ENCODE results near the gene ADARB2.

Gene ADARB2

DNA sequence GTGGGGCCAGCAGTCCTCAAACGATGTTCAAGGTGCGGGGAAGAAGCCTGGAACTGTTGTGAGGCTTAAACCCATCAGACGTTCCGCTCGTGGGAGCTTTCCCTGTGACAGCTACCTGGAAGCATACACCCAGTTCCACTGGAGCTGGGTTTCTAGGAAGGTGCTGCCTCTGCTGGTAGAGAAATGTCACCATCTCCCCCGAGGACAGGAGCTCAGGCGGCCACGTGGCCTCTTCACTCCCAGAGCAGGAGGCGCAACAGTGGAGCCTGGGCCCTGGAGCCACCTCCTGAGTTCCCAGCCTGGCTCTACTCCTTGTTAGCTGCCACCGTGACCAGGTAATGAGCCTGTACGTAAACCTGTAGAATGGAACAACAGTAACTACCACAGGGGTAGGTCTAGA lies 156.1 kb downstream of the ADARB2 start:
- DNase-seq = no peak

DNA sequence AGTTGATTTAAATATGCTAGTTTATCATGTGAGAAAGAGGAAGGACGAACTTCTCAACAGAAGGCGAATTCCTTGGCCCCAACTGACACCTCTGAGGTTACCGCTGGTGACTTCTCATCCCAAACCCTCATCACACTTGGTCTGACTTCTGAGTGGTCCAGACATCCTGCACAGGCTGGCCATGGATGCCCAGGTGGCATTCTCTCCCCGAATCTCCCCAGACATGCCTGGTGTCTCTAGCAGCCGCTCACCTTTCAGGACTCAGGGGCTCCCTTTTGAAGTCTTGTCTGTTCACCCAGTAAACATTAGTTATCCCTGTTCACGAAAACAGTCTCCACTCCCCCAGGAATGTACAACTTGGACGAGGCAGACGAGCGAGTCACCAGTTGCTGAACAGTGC lies 157.7 kb downstream of the ADARB2 start:
- DNase-seq = no peak

DNA sequence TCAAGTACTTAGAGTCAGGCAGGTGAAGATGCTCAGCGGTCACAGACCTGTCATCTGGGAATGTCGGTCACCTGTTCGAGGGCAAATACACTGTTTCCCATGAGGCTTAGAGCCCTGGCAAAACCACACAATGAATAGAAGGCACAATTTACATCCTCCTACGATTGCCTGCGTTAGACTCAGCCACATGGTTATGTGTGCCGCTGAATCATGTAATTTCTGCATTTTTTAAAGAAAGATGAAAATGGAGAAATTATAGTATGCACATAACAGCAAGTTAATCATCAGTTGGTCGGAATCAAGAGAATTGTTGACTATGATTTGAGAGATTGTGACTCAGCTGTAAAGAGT lies 158.2 kb downstream of the ADARB2 start:
- DNase-seq = no peak

DNA sequence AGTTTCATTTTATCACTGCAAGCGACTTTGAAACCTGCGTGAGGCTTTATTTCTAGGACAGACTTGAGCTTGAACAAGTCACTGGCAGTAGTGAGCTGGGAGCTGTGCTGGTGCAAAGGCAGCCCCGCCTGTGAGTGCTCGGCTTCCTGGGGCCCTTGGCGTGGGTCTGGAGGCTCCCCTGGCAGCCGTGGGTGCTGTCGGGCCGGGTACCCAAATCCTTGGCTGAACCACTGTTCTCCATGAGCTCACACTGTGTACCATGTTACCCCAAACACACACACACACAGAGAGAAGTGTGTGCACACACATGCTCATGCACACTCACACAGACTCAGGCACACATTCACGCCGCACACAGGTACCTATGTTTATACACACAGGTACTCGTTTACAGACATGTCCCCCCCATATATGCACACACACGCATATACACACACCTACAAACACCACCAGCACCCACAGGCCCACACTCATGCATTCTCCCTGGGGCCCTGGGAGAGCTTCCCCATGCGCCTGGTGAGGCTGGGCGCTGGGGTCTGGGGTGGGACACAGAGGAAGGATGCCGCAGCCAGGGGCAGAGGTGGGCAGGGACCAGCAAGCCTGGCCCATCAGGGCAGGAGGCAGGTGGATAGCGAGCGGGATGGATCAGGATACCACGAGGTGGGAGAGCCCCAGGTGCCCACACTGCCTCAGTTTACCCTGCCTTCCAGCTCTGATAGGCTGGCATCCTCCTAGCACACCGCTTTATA lies 158.8 kb downstream of the ADARB2 start:
- no peak for DNase-seq

DNA sequence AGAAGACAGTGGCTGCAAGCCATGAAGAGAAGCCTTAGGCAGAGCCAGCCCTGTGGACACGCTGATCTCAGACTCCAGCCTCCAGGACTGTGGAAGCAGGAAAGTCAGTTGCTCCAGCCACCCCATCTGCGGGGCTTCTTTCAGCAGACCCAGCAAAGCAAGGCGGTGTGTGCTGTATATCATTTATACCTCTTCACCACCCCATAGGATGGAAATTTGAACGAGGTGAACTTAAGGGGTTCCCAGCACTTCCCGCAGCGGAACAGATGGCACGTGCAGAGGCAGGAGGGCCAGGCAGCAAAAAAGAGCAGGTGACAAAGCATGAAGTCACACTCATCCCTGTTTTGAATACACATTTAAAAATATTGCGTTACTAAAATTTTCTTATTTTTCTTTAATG lies 159.4 kb downstream of the ADARB2 start:
- DNase-seq = no peak

DNA sequence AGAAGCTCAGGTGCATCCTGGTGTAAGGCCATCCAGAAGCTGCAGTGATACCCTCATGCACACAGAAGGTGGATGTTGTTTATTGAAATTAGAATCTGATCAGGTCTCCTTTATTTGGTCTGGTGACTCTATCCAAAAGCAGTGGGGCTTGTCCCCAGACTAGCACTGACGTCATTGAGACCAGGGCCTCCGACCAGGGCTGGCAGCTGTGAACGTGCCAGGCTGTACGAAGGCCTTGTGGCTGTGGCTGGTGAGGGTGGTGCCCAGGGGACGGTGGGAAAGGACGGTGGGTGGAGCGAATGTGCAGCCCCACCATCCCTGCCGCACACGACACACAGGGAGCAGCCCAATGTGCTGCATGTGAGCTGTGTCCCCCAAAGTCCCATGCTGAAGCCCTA lies 160.0 kb downstream of the ADARB2 start:
- DNase-seq = no peak

DNA sequence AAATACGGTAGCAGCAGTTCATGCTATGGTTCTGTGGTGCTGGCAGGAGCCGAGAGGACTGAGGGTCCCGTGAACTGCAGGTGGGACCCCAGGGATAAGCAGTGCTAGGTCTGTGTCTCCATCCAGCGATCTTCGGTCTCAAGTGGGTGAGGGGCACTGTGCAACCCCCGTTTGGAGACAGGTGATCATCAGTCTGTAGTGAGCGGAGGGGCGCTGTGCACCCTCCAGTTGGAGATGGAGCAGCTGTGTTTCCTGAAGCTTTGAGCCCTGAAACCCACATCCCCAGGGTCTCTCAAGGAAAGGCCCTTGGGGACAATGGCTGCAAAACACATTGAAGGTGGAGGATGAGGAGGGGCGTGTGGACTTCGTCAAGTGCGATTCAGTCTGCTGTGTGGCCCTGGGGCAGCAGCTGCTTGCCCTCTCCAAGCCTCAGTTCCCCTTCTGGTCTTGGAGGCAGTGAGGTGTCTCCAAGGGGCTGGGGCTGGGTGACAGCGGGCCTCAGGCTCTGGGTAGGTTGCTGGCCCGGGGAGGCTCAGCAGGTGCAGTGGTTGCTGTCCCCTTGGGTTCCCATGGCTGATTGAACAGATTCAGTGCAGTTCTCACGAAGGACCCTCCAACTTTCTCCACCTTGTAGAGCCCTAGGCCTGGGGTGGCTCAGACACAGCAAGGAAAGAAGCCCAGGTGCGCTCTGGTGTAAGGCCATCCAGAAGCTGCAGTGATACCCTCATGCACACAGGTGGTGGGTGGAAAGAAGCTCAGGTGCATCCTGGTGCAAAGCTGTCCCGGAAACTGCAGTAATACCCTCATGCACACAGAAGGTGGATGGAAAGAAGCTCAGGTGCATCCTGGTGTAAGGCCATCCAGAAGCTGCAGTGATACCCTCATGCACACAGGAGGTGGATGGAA lies 160.6 kb downstream of the ADARB2 start:
- DNase-seq = no peak

DNA sequence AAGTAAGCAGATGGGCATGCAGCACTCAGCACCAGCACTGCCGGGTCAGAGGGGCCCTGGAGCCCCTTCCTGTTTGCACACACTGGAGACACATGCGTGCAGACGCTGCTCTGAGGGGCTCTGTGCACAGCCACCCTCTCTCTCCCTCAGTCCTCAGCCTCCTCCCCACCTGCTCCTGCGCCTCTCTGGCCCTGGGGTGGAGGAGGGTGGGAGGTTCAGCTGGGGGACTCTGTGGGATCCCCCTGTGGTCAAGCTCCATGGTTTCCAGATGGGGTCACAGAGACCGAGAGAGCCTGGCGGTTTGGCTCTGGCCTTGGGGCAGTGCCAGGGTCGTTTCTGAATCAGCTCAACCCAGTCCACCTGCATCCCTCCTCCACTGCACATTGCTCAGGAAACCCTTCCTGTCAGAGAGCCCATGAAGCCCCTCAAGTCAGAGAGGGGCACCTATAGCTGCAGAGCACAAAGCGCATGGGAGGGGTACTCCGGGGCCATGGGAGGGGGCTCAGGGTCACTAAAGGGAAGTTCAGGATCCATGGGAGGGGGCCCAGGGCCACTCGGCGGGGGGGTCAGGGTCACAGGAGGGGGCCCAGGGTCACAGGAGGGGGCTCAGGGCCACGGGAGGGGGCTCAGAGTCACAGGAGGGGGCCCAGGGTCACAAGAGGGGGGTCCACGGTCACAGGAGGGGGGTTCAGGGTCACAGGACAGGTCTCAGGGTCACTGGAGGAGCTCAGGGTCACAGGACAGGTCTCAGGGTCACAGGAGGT lies 161.7 kb downstream of the ADARB2 start:
- no peak for DNase-seq

DNA sequence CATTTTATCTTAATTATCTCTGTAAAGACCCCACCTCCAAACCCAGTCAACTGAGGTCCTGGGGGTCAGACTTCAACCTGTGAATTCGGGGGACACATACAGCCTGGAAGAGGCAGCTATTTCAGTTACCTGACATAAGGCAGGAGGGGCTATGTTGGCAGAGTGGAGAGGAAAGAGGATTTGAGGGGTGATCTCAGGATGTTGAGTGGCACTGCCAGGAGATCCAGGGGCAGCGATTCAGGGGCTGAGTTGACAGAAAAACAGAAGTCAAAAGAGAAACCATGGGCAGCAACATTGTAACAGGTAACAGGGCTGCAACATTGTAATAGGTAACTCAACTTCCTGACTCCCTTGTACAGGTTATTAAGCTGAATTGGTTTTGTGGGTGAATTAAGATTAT lies 162.6 kb downstream of the ADARB2 start:
- DNase-seq = no peak

DNA sequence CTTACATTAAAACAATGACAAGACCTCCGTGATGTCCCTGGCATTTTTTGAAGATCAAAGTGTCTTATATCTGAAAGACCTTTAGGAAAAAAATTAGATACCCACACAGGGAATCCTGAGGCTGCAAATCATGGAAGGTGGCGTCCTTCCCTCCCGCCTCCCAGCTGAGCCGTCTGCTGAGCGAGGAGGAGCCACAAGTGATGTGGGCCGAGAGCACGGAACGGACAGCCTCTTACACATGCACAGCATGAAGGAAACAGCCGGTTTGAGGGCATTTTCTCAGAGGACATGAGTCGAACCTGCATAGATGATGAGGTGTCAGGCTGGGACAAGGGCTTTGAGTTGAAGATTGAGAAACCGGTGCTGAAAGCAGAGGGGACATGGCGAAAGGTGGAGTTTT lies 163.3 kb downstream of the ADARB2 start:
- DNase-seq = no peak

DNA sequence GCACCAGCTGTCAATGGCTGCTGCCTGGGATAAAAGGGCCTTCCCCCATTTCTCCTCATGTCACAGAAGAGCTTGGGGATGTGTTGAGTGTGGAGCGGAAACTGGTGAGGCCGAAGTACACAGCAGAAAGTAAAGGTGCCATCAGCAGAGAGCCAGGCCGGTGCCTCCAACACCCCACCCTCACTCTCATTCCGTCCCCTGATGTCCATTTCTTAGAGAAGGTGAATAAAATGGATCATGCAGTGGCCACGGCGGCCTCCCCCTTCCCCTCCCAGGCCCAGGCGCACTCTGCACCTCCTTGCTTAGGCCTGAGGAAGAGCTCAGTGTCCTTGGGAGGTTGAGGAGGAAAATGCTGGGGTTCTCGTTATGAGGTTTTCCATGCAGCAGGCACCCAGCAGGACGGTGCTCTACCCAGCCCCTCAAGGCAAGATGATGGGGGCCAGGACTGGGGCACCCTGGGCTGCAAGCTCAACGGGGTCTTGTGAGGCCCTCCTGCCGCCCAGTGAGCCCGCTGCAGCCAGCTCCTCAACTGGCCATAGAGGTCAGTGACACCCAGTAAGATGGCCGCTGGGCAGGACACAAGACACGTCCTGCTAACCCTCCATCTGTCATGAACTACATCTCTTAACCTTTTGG lies 163.9 kb downstream of the ADARB2 start:
- no peak for DNase-seq

DNA sequence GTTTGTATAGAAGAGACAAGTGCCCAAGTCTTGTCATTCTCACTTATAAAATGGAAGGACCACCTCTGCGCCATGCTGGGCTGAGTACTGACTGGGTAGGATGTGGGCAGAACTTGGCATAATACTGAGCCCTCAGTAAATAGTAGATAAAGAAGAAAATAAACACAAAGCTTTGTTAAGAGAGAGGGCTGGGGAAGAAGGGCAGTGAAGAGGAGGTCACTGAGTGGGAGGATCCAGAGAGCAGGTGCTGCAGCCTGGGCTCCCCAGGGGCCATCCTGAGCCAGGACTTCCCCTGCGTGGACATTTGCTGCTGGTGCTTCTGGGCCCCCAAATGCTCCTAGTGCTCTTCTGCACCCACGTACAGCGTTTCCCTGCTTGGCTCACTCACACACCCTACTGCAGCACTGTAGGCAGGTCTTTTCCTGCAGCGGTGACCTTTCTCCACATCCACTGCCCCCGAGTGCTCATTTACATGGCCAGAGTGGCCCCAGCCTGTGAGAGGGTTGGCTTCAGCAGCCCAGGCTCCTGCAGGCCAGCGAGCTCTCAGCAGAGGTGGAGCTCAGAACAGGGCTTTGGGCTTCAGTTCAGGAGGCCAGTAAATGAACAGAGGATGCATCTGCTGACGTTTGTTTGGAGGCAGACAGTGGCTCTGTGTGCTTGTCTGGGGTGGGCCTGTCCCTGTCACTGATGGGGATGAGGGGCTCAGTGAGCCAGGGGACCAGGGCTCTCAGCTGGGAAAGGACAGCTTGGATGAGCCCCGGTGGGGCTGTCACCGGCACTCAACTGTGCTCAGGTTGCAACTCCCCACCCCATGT lies 164.6 kb downstream of the ADARB2 start:
- DNase-seq = no peak

DNA sequence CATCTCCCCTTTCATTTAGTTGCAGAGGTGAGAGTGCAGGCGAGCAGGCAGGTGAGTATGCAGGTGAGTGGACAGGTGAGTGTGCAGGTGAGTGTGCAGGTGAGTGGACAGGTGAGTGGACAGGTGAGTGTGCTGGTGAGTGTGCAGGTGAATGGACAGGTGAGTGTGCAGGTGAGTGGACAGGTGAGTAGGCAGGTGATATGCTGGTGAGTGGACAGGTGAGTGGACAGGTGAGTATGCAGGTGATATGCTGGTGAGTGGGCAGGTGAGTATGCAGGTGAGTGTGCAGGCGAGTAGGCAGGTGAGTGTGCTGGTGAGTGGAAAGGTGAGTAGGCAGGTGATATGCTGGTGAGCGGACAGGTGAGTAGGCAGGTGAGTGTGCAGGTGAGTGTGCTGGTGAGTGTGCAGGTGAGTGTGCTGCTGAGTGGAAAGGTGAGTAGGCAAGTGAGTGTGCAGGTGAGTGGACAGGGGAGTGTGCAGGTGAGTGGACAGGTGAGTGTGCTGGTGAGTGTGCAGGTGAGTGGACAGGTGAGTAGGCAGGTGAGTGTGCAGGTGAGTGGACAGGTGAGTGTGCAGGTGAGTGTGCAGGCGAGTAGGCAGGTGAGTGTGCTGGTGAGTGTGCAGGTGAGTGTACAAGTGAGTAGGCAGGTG lies 165.6 kb downstream of the ADARB2 start:
- no peak for DNase-seq

DNA sequence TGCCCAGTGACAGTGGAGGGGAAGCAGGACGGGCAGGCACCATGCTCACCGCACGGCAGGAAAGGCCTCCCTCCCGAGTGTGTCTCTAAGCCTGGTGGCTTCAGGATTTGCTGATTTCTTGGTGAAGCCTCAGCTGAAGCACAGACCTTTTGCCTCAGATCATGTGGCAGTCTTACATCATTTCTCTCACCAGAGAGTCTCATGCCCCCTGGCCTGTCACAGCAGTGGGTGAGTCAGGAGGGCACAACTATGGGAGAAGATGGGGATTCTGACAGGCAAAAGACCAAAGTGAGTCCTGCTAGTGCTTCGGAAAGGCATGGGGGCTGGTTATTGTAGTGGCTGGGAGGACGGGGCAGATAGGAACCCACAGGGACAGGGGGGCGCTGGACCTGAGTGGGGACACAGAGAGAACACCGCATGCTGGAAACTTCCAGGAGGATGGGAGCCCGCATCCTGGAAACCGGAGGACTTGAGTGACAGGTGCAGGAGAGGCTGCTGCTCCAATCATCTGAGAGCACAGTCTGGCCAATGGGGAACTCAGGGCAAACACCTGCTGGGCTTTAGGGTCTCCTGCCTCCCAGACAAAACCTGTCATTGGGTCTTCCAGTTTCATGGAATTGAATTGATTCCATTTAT lies 166.8 kb downstream of the ADARB2 start:
- no peak for DNase-seq

DNA sequence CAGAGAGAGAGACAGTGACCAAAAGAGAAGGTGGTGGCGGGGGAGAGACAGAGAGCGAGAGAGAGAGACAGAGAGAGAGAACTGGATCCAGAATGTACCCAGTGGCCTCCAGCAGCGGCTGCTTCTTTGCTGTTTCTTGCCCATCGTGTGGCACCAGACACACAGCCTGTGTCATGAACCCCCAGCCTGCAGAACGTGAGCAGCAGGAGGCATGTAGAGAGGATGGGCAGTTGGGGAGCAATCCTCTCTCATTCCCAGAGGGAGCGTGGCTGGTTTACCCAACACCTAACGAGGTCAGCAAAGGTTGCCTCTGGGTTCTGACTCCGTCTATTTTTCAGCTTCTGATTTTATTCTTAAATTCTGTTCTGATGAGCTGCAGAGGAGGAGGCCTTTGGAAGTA lies 168.1 kb downstream of the ADARB2 start:
- no peak for DNase-seq

DNA sequence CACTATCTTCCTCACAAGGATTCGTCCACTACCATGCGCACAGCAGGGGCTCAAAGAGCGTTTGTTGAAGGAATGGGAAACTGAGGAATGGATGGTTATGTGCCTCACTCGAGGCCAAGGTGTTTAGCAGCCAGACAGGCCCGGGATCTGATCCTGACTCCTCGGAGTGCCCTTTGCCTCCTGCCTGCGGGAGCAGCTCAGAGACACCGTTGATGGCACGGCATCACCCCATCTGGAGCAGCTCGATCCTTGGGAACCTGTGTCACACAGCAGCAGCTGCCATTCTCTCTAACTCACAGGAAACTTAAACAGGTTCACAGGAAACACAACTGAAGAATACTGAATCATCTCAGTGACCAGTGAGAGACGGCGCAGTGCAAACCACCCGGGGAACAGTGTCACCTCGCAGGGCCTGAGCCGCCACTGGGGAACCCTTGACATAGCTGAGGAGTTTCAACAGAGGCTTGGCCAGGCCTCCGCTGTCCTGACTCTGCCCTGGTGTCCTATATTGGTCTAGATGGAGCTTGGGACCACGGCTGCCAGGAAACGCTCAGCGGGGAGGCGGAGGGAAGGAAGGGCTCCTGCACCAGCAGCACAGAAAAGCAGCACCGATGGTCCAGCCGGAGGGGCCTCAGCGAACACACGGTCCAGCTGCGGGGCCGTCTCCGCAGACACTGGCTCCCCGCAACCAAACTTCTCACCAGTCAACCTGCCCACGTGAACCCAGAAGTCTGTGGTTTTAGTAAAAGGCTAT lies 169.4 kb downstream of the ADARB2 start:
- DNase-seq = no peak

DNA sequence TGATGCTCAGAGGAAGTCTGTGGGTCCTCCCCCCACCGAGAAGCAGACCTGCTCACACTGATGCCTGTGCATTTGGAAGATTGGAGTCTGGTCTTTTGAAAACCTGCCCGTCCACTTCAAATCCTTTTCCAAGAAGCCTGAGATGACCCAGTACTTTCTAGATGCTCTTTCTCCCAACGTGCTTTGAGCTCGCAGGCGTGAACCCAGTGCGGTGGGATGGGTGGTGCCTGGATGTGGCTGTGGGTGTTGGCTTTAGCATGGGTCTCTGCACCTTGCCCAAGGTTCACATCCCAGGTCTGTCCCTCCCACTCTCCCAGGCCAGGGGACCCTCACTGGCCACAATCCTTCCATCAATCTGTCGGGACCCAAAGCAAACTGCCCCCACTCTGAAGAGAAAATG lies 170.2 kb downstream of the ADARB2 start:
- no peak for DNase-seq

DNA sequence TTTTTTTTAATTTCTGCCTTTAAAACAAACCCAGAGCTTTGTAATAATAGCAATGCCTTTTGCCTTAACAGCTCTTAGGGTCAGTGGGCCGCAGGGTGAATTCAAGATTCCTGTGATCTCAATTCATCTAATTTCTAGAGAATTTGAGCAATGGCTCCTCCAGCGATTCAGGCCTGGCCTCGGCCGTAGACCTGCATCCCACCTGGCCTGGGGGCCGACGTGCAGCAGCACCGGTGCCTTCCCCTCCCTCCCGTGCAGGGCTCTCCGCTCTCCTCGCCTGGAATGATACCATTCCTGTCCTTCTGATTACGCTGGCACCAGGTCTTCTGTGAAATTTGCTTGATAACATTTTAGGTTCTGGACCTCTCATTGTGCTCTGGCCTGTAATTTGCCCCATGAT lies 172.5 kb downstream of the ADARB2 start:
- no peak for DNase-seq

DNA sequence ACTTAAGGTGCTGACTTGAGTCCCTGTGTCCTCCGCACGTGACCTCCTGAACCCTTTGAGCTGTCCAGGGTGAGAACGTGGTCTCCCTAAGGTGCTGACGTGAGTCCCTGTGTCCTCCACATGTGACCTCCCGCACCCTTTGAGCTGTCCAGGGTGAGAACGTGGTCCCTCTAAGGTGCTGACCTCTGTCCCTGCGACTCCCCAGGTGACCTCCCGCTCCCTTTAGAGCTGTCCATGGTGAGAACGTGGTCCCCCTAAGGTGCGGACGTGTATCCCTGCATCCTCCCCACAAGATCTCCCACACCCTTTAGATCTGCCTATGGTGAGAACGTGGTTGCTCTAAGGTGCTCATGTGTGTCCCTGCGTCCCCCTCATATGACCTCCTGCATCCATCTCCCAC lies 174.3 kb downstream of the ADARB2 start:
- no peak for DNase-seq

DNA sequence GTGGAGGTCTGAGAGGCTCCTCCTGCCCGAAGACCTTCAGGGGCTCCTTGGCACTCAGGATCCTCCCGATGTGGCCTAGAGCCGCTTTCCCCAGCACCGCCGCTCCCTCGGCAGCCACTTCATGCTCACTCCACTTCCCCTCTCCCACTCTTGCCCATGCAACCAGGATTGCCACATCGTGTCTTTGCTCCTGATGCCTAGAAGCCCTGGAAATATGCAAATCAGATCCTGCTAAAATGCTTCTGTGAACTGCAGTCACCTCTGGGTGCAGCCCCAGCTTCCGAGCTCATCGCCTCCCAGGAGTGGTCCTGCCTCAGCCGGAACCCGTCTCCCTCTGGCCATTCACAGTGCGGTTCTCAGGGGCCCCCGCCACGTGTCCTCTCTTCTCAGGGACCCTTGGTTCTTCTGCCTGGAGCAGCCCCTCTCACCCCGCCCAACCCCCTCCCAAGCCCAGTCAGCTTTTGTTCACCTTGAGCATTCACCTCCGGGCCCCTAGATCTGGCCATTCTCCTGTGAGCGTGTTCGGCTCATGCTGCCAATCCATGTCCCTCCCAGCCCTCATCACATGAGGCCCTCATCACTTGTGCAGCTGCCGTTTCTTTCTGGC lies 175.5 kb downstream of the ADARB2 start:
- no peak for DNase-seq
